Spleen (tissue), 11 donors: ENCODE data around the gene AGFG1. TPM values are rescaled to one million over a fixed set of nuclear protein-coding genes. Genes with fewer than 3 reads are reported as not detected.
A peak's percentile ranks its signal among the peaks of the same experiment; 100 is the strongest.

ENCODE experiments used
- DNase-seq: peaks from one replicate; pipeline ENCODE4 v3.0.0-alpha.2; 2020
- H3K27ac ChIP-seq, 8 donors: fragments of 200-600 bp; sonication (generic) in 7 of 8; 1 replicate in 4 of 8; 2 replicates in 4 of 8; pipeline versions ENCODE4 v1.5.0 to v1.8.0; 2016 to 2021; ENCODE audit warnings: inconsistent platforms in 4 of 8, mild to moderate bottlenecking in 4 of 8, moderate library complexity in 1 of 8
- H3K27me3 ChIP-seq, 7 donors: fragments of 200-600 bp; sonication (generic) in 6 of 7; replicated peaks in 1 of 7; 1 replicate in 4 of 7; 2 replicates in 3 of 7; pipeline versions ENCODE4 v1.5.0 to v1.8.0; 2016 to 2021; ENCODE audit warnings: inconsistent platforms in 3 of 7, mild to moderate bottlenecking in 1 of 7
- H3K36me3 ChIP-seq, 6 donors: fragments of 200-600 bp; sonication (generic) in 5 of 6; 1 replicate in 4 of 6; 2 replicates in 2 of 6; pipeline versions ENCODE4 v1.5.0 to v1.8.0; 2016 to 2021; ENCODE audit warnings: inconsistent platforms in 2 of 6
- H3K4me1 ChIP-seq, 6 donors: fragments of 200-600 bp; sonication (generic) in 5 of 6; 1 replicate in 3 of 6; 2 replicates in 3 of 6; pipeline versions ENCODE4 v1.5.0 to v1.8.0; 2016 to 2021; ENCODE audit warnings: inconsistent platforms in 3 of 6
- H3K4me3 ChIP-seq, 8 donors: fragments of 200-600 bp; sonication (generic) in 7 of 8; 1 replicate in 4 of 8; 2 replicates in 4 of 8; pipeline versions ENCODE4 v1.5.0 to v1.8.0; 2016 to 2021; ENCODE audit warnings: inconsistent platforms in 4 of 8, mild to moderate bottlenecking in 4 of 8, moderate library complexity in 2 of 8
- H3K9me3 ChIP-seq, 8 donors: fragments of 200-600 bp; sonication (generic) in 7 of 8; 1 replicate in 4 of 8; 2 replicates in 4 of 8; pipeline versions ENCODE4 v1.5.0 to v1.8.0; 2016 to 2021; ENCODE audit warnings: inconsistent platforms in 4 of 8
- CTCF ChIP-seq, 11 experiments: fragments of 200-600 bp in 7 of 11; fragments of 450-650 bp in 4 of 11; sonication (generic) in 4 of 11; IDR thresholded peaks in 8 of 11; conservative IDR thresholded peaks in 3 of 11; 1 replicate in 7 of 11; 2 replicates in 4 of 11; pipeline versions ENCODE4 v1.4.0 to v1.8.0; 2016 to 2021; ENCODE audit warnings: antibody characterized with exemption in 11 of 11, inconsistent platforms in 4 of 11, mild to moderate bottlenecking in 1 of 11
- POLR2A ChIP-seq, 3 donors: fragments of 450-650 bp; IDR thresholded peaks; one replicate each; pipeline ENCODE4 v1.5.1; 2017; ENCODE audit warnings: antibody characterized with exemption in 3 of 3, mild to moderate bottlenecking in 1 of 3
- POLR2AphosphoS5 ChIP-seq, 3 donors: sonication (generic); formaldehyde crosslinking; IDR thresholded peaks; one replicate each; pipeline ENCODE4 v1.5.1; 2017; ENCODE audit warnings: antibody characterized with exemption in 3 of 3
- WGBS, 5 donors: extraction: QIAGEN DNeasy Blood & Tissue Kit in 3 of 5; methylation state at CpG; one replicate each; pipeline versions ENCODE4 v1.1.5 to v1.1.7; 2013 to 2018; 5-methylcytosine and 5-hydroxymethylcytosine counted together
- intact Hi-C: fragments of 100-400 bp; cut with DNase I; formaldehyde crosslinking; loops from one replicate; pipeline ENCODE4 v1.15.0; 2023; ENCODE audit warnings: low total_unique reads
- polyA plus RNA-seq, 3 donors: library from polyadenylated mRNA; stranded (reverse); fragments of 200-250 nt; gene quantifications; one replicate each; pipeline ENCODE4 v1.2.1, GENCODE V29; 2013
- total RNA-seq, 7 donors: library from RNA; depleted of rRNA in 3 of 7; stranded (reverse); fragments of >200 nt in 3 of 7; fragmentation: NEBNext Ultra II Directional in 4 of 7; extraction: Animal tissue kit (Norgen Biotek cat#: 25700) in 4 of 7; gene quantifications; one replicate each; pipeline versions ENCODE4 v1.1.0 to v1.2.1, GENCODE V29; 2016 to 2021
- donor health status: healthy with polysubstance abuse.
- donor health status: DM: no; HTN: no; CAD: no; lungs with moderate emphysema.
- donor health status: DM: no; HTN: no; CAD: no.
- donor health status: Bipolar disorder and iron deficiency.
- donor health status: healthy.
- donor health status: DM: no; HTN: no; CAD: no.
- donor health status: DM: yes; HTN: yes; CAD: no.

The AGFG1 gene
- total and polyA plus RNA-seq, 10 donors: 23.6 to 111 (median 79.1) TPM

DNA sequence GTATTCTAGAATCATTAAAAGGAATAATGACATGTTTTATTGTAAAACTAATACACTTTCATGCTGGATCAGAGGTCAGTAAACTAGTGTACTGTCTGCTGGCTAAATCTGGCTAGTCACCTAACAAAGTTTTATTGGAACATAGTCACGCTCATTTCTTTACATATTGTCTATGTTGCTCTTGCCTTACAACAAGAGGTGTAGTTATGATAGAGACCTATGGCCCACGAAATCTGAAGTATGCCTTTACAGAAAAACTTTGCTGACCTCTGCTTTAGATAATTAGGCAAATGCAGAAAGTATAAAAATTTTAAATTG, 96.9 kb downstream of the AGFG1 start:
- Histone ChIP-seq H3K4me3 (no peak overlapping the region), H3K27me3 (no peaks in the 10 kb centered on the region), H3K36me3 (peaks cover 0 to 6% (median 0%) of the 10 kb centered on the region in 6 donors), H3K9me3 (no peaks in the 10 kb centered on the region), H3K27ac (no peak overlapping the region), H3K4me1 (peaks cover 0 to 4% (median 0%) of the 10 kb centered on the region in 6 donors)
- intact Hi-C loops: no loop called here
- 87 to 95% (median 92%) methylated on average over 2 of the region's 2 CpGs for WGBS, 5 donors
- DNase-seq: no peak
- TF ChIP-seq CTCF (IDR thresholded peaks at IDR 0.05 in 8 of 11, conservative IDR thresholded peaks at IDR 0.05 in 3 of 11): no peak

DNA sequence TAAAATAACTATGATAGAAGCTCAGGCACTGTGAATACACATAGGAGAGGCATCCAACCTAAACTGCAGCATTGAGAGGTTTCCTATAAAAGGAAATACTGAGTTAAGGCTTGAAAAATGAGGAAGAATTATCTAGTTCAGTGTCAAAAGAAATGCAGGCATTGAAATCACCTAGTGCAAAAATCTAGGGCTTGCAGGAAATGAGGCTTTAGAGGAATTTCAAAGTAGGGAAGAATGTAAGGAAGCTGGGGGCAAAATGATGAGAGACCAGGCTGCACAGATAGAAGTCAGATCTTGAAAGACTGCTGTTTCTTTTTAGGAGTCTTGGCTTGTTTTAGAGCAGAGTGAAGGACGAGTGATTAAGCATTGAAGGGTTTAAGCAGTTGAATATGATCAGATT, 98.7 kb downstream of the AGFG1 start:
- intact Hi-C loops: no loop called here
- Histone ChIP-seq H3K4me1 (peaks cover 0 to 4% (median 0%) of the 10 kb centered on the region in 6 donors), H3K9me3 (no peaks in the 10 kb centered on the region), H3K27me3 (no peaks in the 10 kb centered on the region), H3K27ac (no peak overlapping the region), H3K4me3 (no peak overlapping the region), H3K36me3 (peaks cover 0 to 6% (median 0%) of the 10 kb centered on the region in 6 donors)
- 41 to 67% (median 53%) methylated on average over 1 of the region's 1 CpG for WGBS, 5 donors
- no peak for DNase-seq
- TF ChIP-seq POLR2AphosphoS5 (IDR thresholded peaks at IDR 0.05): peak in 1 of 3 donors; percentile 3
- no peak for TF ChIP-seq CTCF (IDR thresholded peaks at IDR 0.05 in 8 of 11, conservative IDR thresholded peaks at IDR 0.05 in 3 of 11)

DNA sequence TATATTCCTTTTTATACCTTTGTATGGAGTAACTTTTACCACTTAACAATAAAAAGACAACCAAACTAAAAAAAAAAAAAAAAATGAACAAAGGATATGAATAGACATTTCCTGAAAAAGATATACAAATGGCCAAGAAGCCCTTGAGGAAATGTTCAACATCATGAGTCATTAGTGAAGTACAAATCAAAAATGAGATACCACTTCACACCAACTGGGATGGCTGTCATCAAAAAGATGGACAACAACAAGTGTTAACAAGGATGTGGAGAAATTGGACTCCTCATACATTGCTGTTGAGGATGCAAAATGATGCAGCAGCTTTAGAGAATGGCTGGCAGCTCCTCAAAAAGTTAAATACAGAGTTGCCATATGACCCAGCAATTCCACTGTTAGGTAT, 104.2 kb downstream of the AGFG1 start:
- no peaks in the 10 kb centered on the region for H3K9me3 ChIP-seq
- TF ChIP-seq POLR2AphosphoS5 (IDR thresholded peaks at IDR 0.05) (no peak), POLR2A (IDR thresholded peaks at IDR 0.05) (no peak), CTCF (IDR thresholded peaks at IDR 0.05 in 8 of 11, conservative IDR thresholded peaks at IDR 0.05 in 3 of 11) (no peak)
- no peak overlapping the region for H3K27ac ChIP-seq
- intact Hi-C loops: no loop called here
- H3K4me1 ChIP-seq: no peaks in the 10 kb centered on the region
- no peak for DNase-seq
- H3K4me3 ChIP-seq: no peak overlapping the region
- no peaks in the 10 kb centered on the region for H3K27me3 ChIP-seq
- H3K36me3 ChIP-seq: no peaks in the 10 kb centered on the region

DNA sequence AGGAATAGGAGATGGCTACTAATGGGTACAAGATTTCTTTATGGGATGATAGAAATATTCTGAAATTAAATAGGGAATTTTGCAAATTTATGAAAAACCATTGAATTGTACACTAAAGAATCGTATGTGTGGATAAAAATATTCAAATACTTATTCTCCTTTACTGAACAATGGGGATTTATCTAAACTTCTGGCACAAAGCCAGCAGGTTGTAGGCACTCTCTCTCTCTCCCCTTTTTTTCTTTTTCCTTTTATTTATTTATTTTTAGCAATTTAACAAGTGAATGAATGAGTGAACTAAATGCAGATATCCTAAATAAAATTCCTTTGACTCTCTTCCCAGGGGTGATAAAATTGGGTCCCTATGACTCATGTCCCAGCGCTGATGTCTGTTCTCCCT, 104.9 kb downstream of the AGFG1 start:
- Histone ChIP-seq H3K36me3 (no peaks in the 10 kb centered on the region), H3K9me3 (peaks cover 0 to 2% (median 0%) of the 10 kb centered on the region in 8 donors), H3K4me3 (no peak overlapping the region), H3K27me3 (no peaks in the 10 kb centered on the region), H3K4me1 (no peaks in the 10 kb centered on the region), H3K27ac (no peak overlapping the region)
- WGBS, 5 donors: 68 to 76% (median 71%) methylated on average over 2 of the region's 2 CpGs
- TF ChIP-seq CTCF (IDR thresholded peaks at IDR 0.05 in 8 of 11, conservative IDR thresholded peaks at IDR 0.05 in 3 of 11): no peak
- TF ChIP-seq POLR2A (IDR thresholded peaks at IDR 0.05): no peak
- no peak for TF ChIP-seq POLR2AphosphoS5 (IDR thresholded peaks at IDR 0.05)
- no peak for DNase-seq
- intact Hi-C loops: no loop called here
